ENCODE results near the gene CHPF. TPM values are rescaled to one million over a fixed set of nuclear protein-coding genes. Genes with fewer than 3 reads are reported as not detected.

The CHPF gene
- total and polyA plus RNA-seq, 4 donors, result 26.5 to 135 (median 58.2) TPM

- TF ChIP-seq GABPA (IDR thresholded peaks at IDR 0.05 in 1 of 2, conservative IDR thresholded peaks at IDR 0.05 in 1 of 2) (no peak), HNF4A (conservative IDR thresholded peaks at IDR 0.05) (no peak), FOXA1 (IDR thresholded peaks at IDR 0.05) (no peak), YY1 (IDR thresholded peaks at IDR 0.05) (no peak), TAF1 (conservative IDR thresholded peaks at IDR 0.05) (no peak)
- TF ChIP-seq, protein P1, sequence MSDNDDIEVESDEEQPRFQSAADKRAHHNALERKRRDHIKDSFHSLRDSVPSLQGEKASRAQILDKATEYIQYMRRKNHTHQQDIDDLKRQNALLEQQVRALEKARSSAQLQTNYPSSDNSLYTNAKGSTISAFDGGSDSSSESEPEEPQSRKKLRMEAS (IDR thresholded peaks at IDR 0.05), result no peak
- Histone ChIP-seq H3K9ac (ENCODE audit: low read depth in 1 of 2, low read length in 2 of 2) (no peak overlapping the region), H3K9me3 (ENCODE audit: control insufficient read depth in 4 of 4, low read length in 3 of 4) (no peaks in the 10 kb centered on the region), H3K27ac (ENCODE audit: low read depth in 1 of 2, low read length in 2 of 2) (no peak overlapping the region), H3K4me1 (ENCODE audit: control insufficient read depth in 4 of 4, insufficient read depth in 4 of 4, low read length in 3 of 4) (peaks cover 0 to 7% (median 2%) of the 10 kb centered on the region in 4 donors), H3K4me3 (ENCODE audit: low read depth in 1 of 3, low read length in 3 of 3) (no peak overlapping the region), H3K36me3 (ENCODE audit: control insufficient read depth in 4 of 4, insufficient read depth in 3 of 4, low read depth in 1 of 4, low read length in 3 of 4) (peaks cover 0 to 6% (median 4%) of the 10 kb centered on the region in 4 donors), H3K27me3 (ENCODE audit: control insufficient read depth in 4 of 4, insufficient read depth in 4 of 4, low read length in 3 of 4) (no peaks in the 10 kb centered on the region)
- WGBS, result 91% methylated on average over 21 of the region's 21 CpGs
- DNase-seq (ENCODE audit: low spot score), result no peak
Observed at GRCh38 chr2:219565130-219566080, 21.8 kb upstream of the CHPF start.

GRCh38 chr2:219563271-219563928 lies 19.8 kb upstream of the CHPF start:
- no peaks in the 10 kb centered on the region for H3K27me3 ChIP-seq (ENCODE audit: control insufficient read depth in 4 of 4, insufficient read depth in 4 of 4, low read length in 3 of 4)
- no peak overlapping the region for H3K27ac ChIP-seq (ENCODE audit: low read depth in 1 of 2, low read length in 2 of 2)
- H3K4me1 ChIP-seq (ENCODE audit: control insufficient read depth in 4 of 4, insufficient read depth in 4 of 4, low read length in 3 of 4), result no peaks in the 10 kb centered on the region
- H3K9ac ChIP-seq (ENCODE audit: low read depth in 1 of 2, low read length in 2 of 2), result no peak overlapping the region
- peaks cover 0 to 6% (median 2%) of the 10 kb centered on the region in 4 donors for H3K36me3 ChIP-seq (ENCODE audit: control insufficient read depth in 4 of 4, insufficient read depth in 3 of 4, low read depth in 1 of 4, low read length in 3 of 4)
- TF ChIP-seq ZBTB33 (IDR thresholded peaks at IDR 0.05) (no peak), HNF4A (conservative IDR thresholded peaks at IDR 0.05) (no peak), YY1 (IDR thresholded peaks at IDR 0.05) (no peak), JUND (IDR thresholded peaks at IDR 0.05) (no peak), HNF4G (IDR thresholded peaks at IDR 0.05) (no peak), FOXA2 (IDR thresholded peaks at IDR 0.05) (no peak), TAF1 (conservative IDR thresholded peaks at IDR 0.05) (no peak)
- WGBS, result 95% methylated on average over 20 of the region's 20 CpGs
- no peak for DNase-seq (ENCODE audit: low spot score)
- no peak overlapping the region for H3K4me3 ChIP-seq (ENCODE audit: low read depth in 1 of 3, low read length in 3 of 3)
- no peaks in the 10 kb centered on the region for H3K9me3 ChIP-seq (ENCODE audit: control insufficient read depth in 4 of 4, low read length in 3 of 4)

DNA sequence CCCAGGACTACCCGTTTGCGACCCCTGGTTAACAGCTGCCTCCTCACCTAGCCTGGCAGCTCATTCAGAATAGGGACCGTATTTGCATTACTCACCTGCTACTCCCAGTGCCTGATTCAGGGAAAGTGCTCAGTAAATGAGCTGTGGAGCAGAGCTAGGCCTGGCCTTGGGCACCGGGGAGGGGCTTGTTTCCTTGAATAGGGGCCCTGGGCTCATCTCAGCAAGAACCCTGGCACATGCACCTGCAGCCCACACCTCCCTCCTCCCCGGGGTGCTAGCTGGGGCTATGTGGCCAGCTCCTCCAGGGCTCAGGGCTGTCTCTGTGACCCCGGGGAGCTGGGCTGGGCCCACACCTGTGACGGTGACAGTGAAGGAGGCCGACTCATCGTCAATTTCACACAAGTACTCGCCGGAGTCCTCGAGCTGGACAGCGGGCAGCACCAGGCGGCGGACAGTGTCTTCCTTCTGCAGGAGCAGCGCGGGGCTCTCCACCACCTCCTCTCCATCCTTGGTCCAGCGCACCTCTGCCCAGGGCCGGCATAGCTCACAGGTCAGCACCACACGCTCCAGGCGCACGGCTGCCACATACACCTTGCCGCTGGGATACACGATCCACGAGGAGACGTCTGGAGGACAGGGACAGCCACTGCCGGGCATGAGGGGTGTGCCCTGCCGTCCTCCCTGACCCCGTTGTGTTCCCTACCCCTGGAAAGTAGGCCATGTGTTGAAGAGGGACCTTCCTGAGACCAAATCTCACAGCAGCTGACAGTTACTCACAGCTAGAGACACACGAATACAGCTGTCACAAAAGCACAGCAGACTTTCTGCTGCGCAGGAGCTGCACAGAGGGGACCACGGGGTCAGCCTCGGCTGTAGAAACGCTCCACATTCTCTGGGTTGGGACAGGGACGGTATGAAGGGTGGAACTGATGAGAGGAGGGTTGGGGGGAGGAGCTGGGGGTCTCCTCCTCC lies 18.7 kb upstream of the CHPF start:
- H3K9ac ChIP-seq (ENCODE audit: low read depth in 1 of 2, low read length in 2 of 2), result no peak overlapping the region

More for the DNA sequence above, 18.7 kb upstream of the CHPF start:
- H3K4me3 ChIP-seq (ENCODE audit: low read depth in 1 of 3, low read length in 3 of 3), result no peak overlapping the region
- 89% methylated on average over 35 of the region's 35 CpGs for WGBS
- no peaks in the 10 kb centered on the region for H3K4me1 ChIP-seq (ENCODE audit: control insufficient read depth in 4 of 4, insufficient read depth in 4 of 4, low read length in 3 of 4)
- TF ChIP-seq RAD21 (IDR thresholded peaks at IDR 0.05) (no peak), GABPA (IDR thresholded peaks at IDR 0.05 in 1 of 2, conservative IDR thresholded peaks at IDR 0.05 in 1 of 2) (no peak), HNF4G (IDR thresholded peaks at IDR 0.05) (no peak)
- no peaks in the 10 kb centered on the region for H3K9me3 ChIP-seq (ENCODE audit: control insufficient read depth in 4 of 4, low read length in 3 of 4)
- no peak for DNase-seq (ENCODE audit: low spot score)
- no peak overlapping the region for H3K27ac ChIP-seq (ENCODE audit: low read depth in 1 of 2, low read length in 2 of 2)
- no peaks in the 10 kb centered on the region for H3K27me3 ChIP-seq (ENCODE audit: control insufficient read depth in 4 of 4, insufficient read depth in 4 of 4, low read length in 3 of 4)
- peaks cover 0 to 6% (median 2%) of the 10 kb centered on the region in 4 donors for H3K36me3 ChIP-seq (ENCODE audit: control insufficient read depth in 4 of 4, insufficient read depth in 3 of 4, low read depth in 1 of 4, low read length in 3 of 4)

Measured in liver (tissue), 9 donors.